ENCODE results near the gene MLC1.

GRCh38 chr22:50060441-50061140, 24.6 kb downstream of the MLC1 start:
- TF ChIP-seq, protein P1, sequence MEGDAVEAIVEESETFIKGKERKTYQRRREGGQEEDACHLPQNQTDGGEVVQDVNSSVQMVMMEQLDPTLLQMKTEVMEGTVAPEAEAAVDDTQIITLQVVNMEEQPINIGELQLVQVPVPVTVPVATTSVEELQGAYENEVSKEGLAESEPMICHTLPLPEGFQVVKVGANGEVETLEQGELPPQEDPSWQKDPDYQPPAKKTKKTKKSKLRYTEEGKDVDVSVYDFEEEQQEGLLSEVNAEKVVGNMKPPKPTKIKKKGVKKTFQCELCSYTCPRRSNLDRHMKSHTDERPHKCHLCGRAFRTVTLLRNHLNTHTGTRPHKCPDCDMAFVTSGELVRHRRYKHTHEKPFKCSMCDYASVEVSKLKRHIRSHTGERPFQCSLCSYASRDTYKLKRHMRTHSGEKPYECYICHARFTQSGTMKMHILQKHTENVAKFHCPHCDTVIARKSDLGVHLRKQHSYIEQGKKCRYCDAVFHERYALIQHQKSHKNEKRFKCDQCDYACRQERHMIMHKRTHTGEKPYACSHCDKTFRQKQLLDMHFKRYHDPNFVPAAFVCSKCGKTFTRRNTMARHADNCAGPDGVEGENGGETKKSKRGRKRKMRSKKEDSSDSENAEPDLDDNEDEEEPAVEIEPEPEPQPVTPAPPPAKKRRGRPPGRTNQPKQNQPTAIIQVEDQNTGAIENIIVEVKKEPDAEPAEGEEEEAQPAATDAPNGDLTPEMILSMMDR (IDR thresholded peaks at IDR 0.05), result no peak
- no peak for TF ChIP-seq POLR2A (IDR thresholded peaks at IDR 0.05)
